Ishikawa (cell line): ENCODE data around the gene ZNF350.
A peak's percentile ranks its signal among the peaks of the same experiment; 100 is the strongest.

Source experiments
- CEBPB ChIP-seq: IDR thresholded peaks from 2 replicates; pipeline ENCODE4 v1.6.1; 2012
- CREB1 ChIP-seq: IDR thresholded peaks from 2 replicates; pipeline ENCODE4 v1.6.1; 2012; ENCODE audit warnings: low read depth
- EGR1 ChIP-seq: IDR thresholded peaks from 2 replicates; pipeline ENCODE4 v1.6.1; 2012
- EP300 ChIP-seq: IDR thresholded peaks from 2 replicates; pipeline ENCODE4 v1.6.1; 2012; ENCODE audit warnings: borderline replicate concordance
- FOXM1 ChIP-seq: IDR thresholded peaks from 2 replicates; pipeline ENCODE4 v1.6.1; 2012; ENCODE audit warnings: low read depth, borderline replicate concordance
- MAX ChIP-seq: IDR thresholded peaks from 2 replicates; pipeline ENCODE4 v1.6.1; 2012
- NFIC ChIP-seq: IDR thresholded peaks from 2 replicates; pipeline ENCODE4 v1.6.1; 2012
- RAD21 ChIP-seq: IDR thresholded peaks from 2 replicates; pipeline ENCODE4 v1.6.1; 2012; ENCODE audit warnings: low read depth
- REST ChIP-seq: IDR thresholded peaks from 2 replicates; pipeline ENCODE4 v1.6.1; 2012; ENCODE audit warnings: low read depth, mild to moderate bottlenecking
- TAF1 ChIP-seq: IDR thresholded peaks from 2 replicates; pipeline ENCODE4 v1.6.1; 2012; ENCODE audit warnings: low read depth, mild to moderate bottlenecking
- TCF12 ChIP-seq: IDR thresholded peaks from 2 replicates; pipeline ENCODE4 v1.6.1; 2012; ENCODE audit warnings: low read depth
- TEAD4 ChIP-seq: IDR thresholded peaks from 2 replicates; pipeline ENCODE4 v1.6.1; 2012
- USF1 ChIP-seq: IDR thresholded peaks from 2 replicates; pipeline ENCODE4 v1.6.1; 2012
- YY1 ChIP-seq: IDR thresholded peaks from 2 replicates; pipeline ENCODE4 v1.6.1; 2012; ENCODE audit warnings: low read depth
- ZBTB7A ChIP-seq: IDR thresholded peaks from 2 replicates; pipeline ENCODE4 v1.6.1; 2012; ENCODE audit warnings: low read depth

ZNF350 gene

GRCh38 chr19:51980116-51980736, 6.4 kb downstream of the ZNF350 start:
- TF ChIP-seq ZBTB7A: no peak
- peak; percentile 65 for TF ChIP-seq CEBPB

GRCh38 chr19:51978882-51979281, 7.8 kb downstream of the ZNF350 start:
- TF ChIP-seq USF1 (no peak), TAF1 (no peak), TCF12 (no peak), RAD21 (no peak), NFIC (no peak), ZBTB7A (no peak), REST (no peak), CREB1 (no peak), CEBPB (no peak), TEAD4 (no peak), EP300 (no peak), EGR1 (no peak), FOXM1 (no peak), MAX (no peak), YY1 (no peak)

- TF ChIP-seq YY1: no peak
- TF ChIP-seq REST: no peak
- no peak for TF ChIP-seq EGR1
- no peak for TF ChIP-seq EP300
- TF ChIP-seq TAF1: no peak
- TF ChIP-seq ZBTB7A: no peak
- TF ChIP-seq CEBPB: no peak
- no peak for TF ChIP-seq RAD21
- TF ChIP-seq NFIC: no peak
Measured at GRCh38 chr19:51977346-51977745, 9.3 kb downstream of the ZNF350 start.

GRCh38 chr19:51976852-51977251, 9.8 kb downstream of the ZNF350 start:
- TF ChIP-seq CREB1 (no peak), RAD21 (no peak), YY1 (no peak), TAF1 (no peak), MAX (no peak), REST (no peak), EP300 (no peak), TCF12 (no peak), USF1 (no peak), FOXM1 (no peak), TEAD4 (no peak), NFIC (no peak), CEBPB (no peak), ZBTB7A (no peak)

- TF ChIP-seq FOXM1 (no peak), EP300 (no peak), NFIC (no peak), TEAD4 (no peak), USF1 (no peak), MAX (no peak), EGR1 (no peak), CREB1 (no peak), YY1 (no peak)
Measured at GRCh38 chr19:51971624-51972023, 15.0 kb downstream of the ZNF350 start.
